Activated naive CD4-positive, alpha-beta T cell treated with Interleukin-2 at 50 U/mL for 16 hours (primary cell): ENCODE measurements around the gene GSTK1.

Experiments used
- DNase-seq: peaks from one replicate; pipeline ENCODE4 v3.0.0-alpha.2; 2020

The GSTK1 gene

DNA sequence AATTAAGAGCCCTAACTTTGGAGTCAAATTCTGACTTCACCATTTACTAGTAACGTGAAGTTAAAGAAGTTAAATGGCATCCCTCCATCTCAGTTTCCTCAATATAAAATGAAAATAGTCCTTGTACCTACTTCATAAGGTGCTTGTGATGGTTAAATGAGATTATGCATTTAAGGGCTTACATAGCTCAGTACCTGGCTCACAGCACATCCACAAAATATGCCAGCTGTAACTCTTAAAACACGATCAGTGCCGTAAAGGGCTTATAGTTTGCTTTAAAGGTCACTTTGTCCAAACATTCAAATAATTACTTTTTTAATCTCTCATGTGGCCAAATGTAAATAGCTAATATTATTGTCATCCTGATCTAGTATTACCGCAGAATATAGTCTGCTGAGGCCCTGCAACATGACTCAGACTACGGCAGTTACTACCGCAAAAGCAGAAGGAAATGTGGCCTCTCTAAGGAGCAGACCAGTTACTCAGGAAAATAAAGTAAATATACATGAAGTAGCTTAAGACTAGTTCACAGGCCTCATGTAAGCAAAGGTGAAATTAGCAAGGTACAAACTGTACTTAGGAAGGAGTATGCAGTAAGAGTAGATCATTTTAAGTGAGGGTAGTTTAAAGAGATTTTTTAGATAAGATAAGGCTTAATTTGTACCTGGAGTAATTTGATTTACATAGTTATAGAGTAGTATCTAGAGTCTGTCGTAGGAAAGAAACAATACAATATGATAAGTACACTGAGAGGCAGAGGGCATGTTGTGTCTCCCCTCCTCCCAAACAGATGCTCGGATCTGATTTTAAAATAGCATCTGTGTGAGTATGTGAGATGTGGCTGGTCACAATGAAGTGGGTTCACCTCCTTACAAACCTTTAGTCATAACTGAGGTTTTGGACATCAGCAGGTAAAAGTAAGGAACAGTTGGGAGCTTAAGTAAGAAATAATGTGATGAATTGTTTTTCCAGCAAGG, 38.0 kb downstream of the GSTK1 start:
- no peak for DNase-seq

DNA sequence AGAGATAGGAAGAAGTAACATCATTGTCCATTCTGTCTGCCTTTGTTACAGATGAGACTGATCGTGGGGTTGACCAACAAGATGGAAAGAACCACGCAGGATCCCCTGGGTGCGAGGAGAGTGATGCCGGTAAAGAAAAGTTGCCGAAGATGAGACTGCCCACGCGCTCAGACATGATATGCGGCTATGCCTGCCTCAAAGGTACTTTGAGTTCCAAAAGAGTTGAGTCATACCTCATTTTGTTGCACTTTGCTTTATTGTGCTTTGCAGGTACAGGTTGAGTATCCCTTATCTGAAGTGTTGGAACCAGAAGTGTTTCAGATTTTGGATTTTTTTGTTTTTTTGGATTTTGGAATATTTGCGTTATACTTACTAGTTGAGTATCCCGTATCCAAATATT, 40.5 kb downstream of the GSTK1 start:
- no peak for DNase-seq

DNA sequence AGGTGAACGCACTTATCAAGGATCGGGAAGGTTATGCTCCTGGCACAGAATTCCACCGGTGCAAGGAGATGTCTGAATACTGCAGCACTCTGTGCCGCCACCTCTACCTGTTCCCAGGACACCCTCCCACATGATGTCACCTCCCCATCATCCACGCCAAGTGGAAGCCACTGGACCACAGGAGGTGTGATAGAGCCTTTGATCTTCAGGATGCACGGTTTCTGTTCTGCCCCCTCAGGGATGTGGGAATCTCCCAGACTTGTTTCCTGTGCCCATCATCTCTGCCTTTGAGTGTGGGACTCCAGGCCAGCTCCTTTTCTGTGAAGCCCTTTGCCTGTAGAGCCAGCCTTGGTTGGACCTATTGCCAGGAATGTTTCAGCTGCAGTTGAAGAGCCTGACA, 41.7 kb downstream of the GSTK1 start:
- DNase-seq = no peak

DNA sequence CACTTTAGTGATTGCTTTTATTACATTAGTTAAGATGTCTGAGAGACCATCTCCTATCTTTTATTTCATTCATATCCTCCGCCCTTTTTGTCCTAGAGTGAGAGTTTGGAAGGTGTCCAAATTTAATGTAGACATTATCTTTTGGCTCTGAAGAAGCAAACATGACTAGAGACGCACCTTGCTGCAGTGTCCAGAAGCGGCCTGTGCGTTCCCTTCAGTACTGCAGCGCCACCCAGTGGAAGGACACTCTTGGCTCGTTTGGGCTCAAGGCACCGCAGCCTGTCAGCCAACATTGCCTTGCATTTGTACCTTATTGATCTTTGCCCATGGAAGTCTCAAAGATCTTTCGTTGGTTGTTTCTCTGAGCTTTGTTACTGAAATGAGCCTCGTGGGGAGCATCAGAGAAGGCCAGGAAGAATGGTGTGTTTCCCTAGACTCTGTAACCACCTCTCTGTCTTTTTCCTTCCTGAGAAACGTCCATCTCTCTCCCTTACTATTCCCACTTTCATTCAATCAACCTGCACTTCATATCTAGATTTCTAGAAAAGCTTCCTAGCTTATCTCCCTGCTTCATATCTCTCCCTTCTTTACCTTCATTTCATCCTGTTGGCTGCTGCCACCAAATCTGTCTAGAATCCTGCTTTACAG, 42.3 kb downstream of the GSTK1 start:
- DNase-seq = peak; percentile 76

DNA sequence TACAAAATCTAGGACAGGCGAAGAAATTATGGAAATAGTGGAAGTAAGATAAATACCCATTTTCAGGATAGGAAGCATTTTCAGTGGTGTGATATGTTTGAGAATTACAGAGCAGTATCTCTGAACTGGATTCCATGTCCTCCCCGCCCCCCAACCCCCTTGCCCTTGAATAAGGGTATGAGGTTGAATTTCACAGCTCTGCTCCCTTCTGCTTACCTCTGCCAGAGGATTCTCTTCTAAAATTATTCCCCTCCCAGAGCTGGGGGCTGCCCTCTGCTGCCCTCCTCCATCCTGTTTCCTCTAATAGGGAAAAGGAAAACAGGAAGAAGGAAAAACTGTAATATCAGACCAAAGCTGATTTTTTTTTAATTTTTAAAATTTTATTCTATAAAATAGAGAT, 45.4 kb downstream of the GSTK1 start:
- DNase-seq = no peak

DNA sequence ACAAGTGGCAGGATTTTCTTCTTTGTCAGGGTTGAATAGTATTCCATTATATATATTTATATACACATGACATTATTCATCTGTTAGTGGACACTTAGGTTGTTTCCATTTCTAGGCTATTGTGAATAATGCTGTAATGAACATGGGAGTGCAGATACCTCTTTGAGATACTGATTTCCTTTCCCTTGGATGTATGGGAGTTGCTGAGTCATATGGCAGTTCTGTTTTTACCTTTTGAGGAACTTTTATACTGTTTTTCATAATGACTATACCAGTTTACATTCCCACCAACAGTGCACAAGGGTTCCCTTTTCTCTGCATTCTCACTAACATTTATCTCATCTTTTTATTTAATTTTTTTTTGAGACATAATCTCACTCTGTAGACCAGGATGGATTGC, 50.9 kb downstream of the GSTK1 start:
- no peak for DNase-seq

DNA sequence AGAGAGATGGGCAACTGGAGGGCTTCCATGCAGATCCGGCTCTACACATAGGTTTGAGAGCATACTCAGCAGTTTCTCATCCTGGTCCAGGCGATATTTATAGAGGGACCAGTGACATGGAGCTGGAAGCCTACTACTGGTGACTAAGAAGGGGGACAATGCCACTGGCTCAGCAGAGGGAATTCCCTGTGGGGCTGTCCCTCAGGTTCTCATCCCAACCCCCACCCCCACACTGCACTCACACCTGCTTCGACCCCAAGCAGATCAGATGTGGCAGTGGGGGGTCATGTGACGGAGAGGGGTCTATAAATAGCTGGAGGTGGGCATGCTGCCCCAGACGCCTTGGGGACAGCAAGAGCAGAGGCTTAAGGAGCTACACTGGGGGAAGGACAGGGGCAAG, 52.5 kb downstream of the GSTK1 start, which contains the start of gene CLCN1:
Gene CLCN1 (plus strand): TSS at position 336 of the 400 bp plus-strand sequence. CDS start 102 bp downstream, outside the sequence.
- DNase-seq = no peak

DNA sequence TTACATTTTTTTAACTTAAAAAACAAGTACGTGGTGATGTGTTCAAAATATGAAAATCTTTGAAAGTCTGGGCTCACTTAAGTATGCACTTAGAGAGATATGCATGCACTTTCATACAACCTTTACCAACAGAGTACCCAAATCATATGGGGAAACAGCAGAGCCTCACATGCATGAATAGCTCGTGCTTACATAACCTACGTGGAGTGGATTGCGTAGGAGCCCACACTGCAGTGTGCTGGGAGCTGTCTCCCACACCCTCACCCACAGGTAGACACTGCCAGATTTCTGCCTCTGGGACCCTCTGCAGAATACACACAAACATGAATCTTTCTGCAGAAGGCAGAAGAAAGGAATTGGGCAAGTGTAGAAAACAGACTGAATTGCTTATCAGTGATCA, 53.3 kb downstream of the GSTK1 start:
- no peak for DNase-seq

DNA sequence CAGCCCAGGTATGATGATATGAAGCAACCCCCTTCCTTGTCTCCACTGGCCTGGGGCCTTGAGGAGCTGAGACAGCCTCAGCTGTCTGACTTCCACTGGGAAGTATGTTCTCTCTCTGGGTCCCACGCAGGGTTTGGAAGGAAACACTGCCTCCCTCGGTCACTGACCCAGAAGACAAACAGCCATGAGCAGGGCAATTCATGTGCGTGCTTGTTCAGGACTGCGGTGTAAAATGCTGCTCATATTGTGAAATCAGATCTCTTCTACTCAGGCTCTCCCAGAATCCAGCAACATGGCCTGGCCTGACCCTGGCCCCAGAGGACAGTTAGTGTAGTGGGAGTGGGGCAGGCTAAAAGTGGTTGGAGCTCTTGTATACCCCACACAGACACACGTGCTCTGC, 55.4 kb downstream of the GSTK1 start:
- DNase-seq = no peak
